GM12865 (cell line): ENCODE data around the gene CTNND2.

Experiments
- DNase-seq: peaks from one replicate; pipeline ENCODE4 v3.0.0; 2010; ENCODE audit warnings: low read depth
- H3K4me3 ChIP-seq: 2 replicates; pipeline ENCODE4 v1.5.1; 2011; ENCODE audit warnings: mild to moderate bottlenecking, low read depth, low read length, control low read depth
- TF ChIP-seq, protein P1 (sequence below): IDR thresholded peaks from 2 replicates; pipeline ENCODE4 v1.5.1; 2011; ENCODE audit warnings: low read length, control low read depth, low read depth, inconsistent platforms; ENCODE audit not compliant: insufficient read depth; ENCODE audit errors: missing control alignments

Gene CTNND2

DNA sequence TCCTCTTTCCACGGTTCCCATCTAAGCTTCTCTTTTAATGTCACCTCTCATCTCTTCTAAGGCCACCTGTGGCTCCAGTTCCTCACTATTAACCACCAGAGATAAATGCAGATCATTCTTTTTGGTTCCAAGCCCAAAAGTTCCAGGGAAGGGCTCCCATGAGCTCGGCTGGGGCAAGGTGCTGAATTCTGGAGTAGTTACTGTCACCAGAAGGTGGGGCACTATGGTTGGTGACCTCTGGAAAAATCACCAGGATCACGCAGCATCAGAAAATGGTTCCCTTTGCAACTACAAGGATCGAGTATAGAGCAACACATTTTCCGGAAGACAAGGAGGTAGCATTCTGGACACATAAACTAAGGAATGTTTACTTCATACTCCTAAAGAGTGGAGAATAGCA lies 614.5 kb downstream of the CTNND2 start:
- no peak for DNase-seq
- H3K4me3 ChIP-seq = no peak overlapping the region
- TF ChIP-seq, protein P1, sequence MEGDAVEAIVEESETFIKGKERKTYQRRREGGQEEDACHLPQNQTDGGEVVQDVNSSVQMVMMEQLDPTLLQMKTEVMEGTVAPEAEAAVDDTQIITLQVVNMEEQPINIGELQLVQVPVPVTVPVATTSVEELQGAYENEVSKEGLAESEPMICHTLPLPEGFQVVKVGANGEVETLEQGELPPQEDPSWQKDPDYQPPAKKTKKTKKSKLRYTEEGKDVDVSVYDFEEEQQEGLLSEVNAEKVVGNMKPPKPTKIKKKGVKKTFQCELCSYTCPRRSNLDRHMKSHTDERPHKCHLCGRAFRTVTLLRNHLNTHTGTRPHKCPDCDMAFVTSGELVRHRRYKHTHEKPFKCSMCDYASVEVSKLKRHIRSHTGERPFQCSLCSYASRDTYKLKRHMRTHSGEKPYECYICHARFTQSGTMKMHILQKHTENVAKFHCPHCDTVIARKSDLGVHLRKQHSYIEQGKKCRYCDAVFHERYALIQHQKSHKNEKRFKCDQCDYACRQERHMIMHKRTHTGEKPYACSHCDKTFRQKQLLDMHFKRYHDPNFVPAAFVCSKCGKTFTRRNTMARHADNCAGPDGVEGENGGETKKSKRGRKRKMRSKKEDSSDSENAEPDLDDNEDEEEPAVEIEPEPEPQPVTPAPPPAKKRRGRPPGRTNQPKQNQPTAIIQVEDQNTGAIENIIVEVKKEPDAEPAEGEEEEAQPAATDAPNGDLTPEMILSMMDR = no peak

DNA sequence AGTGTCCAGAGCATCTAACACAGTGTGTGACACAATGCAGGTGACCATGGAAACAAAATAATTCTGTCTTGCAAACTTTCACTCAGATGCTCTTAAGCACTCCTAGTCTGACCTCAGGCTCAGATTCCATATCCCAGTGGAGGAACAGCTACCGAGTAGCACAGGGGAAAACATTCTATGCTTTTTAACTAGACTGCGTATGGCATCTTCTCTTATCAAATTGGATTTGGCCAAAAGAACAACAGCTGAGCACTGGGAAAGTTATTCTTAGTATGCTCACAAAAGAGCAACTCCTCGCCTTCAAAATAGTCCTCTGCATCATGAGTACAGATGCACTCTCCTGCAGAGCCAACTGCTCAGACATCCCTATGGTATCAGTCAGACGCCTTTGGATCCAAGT lies 615.0 kb downstream of the CTNND2 start:
- TF ChIP-seq, protein P1 = no peak
- DNase-seq = no peak
- no peak overlapping the region for H3K4me3 ChIP-seq

DNA sequence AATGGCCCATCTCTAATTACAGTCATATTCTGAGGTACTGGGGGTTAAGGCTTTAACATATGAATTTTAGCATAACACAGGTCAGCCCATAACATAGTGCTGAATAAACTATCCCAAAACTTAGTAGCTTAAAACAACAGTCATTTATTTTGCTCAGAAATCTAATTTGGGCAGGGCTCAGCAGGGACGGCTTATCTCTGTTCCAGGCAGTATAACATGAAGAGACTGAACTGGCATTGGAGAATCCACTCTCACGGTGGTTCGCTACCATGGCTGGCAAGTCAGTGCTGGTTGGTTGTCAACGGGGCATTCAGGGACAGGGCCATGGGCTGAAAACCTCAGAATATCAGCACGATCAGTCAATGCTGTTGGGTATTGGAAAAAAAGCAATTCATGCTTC lies 622.4 kb downstream of the CTNND2 start:
- DNase-seq = no peak
- no peak overlapping the region for H3K4me3 ChIP-seq
- TF ChIP-seq, protein P1 = no peak

DNA sequence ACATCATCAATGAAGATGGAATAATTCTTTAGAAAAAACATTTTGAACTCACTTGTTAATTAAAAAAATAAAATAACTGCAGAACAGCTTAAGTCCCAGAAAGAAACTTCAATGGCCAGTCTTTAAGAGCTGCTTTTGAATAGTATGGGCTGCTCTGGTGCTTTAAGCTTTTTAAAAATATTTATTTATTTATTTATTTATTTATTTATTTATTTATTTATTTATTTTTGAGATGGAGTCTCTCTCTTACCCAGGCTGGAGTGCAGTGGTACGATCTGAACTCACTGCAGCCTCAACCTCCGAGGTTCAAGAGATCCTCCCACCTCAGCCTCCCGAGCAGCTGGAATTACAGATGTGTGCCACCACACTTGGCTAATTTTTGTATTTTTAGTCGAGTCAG lies 626.9 kb downstream of the CTNND2 start:
- TF ChIP-seq, protein P1 = no peak
- DNase-seq = no peak
- no peak overlapping the region for H3K4me3 ChIP-seq

DNA sequence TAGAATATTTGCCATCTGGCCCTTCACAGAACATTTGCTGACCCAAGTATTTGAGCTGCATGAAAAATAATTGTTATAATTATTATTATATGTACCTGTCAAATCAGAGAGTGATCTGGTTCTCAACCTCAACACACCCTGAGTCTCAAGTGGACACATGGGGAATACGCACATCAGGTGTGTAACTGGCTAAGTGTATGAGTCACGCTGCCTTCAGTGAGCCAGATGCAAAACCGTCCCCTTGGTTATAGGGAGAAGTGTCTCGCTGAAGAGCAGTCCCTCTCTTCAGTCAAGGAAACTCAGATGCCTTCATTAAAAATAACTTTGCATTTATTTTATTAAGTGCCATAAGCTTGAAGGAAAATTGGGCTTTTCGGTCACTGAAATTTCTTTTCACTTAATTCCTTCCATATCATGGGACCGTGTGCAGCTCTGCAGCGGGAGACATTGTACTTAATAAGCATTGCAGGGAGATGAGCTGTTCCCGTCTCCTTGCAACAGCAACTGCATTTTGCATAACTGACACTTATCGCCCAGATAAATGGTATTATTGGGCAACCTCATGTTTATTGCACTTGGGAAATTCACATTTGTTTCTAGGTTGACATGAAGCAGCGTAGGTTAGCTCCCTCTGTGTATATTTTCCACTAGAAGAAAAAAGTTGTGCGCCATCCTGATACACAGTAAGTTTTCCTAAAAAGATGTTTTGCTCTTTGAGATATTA lies 630.9 kb downstream of the CTNND2 start:
- TF ChIP-seq, protein P1 = no peak
- no peak for DNase-seq
- H3K4me3 ChIP-seq = no peak overlapping the region

DNA sequence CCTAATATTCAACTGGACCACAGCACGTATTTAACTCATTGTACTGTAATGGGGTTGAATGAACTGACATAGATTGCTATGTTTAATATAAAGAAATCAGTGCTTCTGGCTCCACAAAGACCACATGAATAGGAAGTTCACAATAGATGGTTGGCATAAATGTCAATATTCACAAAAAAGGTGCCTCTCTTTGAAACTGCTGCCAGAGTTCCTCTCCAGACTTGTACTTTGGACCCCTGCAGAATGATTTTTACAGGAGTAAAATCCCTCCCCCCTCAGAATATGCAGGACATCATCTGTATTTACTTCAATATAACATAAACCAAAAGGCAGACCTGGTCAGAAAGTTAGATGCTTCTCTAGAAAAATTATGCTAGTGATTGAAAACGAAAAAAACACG lies 634.7 kb downstream of the CTNND2 start:
- no peak for DNase-seq
- TF ChIP-seq, protein P1 = no peak
- no peak overlapping the region for H3K4me3 ChIP-seq

DNA sequence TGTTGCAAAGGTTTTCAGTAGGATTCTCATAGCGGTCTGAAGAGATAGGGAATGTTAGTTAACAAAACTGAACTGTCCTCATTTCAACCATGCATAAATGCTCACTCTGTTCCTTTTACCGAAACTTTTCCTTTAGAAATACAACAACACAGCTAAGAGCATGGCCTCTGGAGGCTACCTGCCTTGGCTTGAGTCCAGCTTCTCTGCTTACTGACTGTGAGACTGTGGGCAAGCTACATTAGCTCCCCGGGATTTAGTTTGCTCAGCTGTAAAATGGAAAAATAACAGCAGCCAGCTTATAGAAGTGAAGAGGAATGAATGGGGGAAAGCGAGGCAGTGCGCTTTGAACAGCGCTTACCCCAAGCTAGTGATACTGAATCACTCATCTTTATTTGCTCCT lies 635.4 kb downstream of the CTNND2 start:
- no peak for DNase-seq
- TF ChIP-seq, protein P1 = no peak
- no peak overlapping the region for H3K4me3 ChIP-seq
